GM12878 (cell line): ENCODE results near the gene CORO2B.

Experiments
- SIN3A ChIP-seq: IDR thresholded peaks from 2 replicates; pipeline ENCODE4 v1.6.1; 2012; ENCODE audit warnings: low read depth, low read length, improper control_type of control experiment
- SUZ12 ChIP-seq: fragments of 200-600 bp; sonication (generic); IDR thresholded peaks from one replicate; pipeline ENCODE4 v1.6.1; 2018; ENCODE audit warnings: antibody characterized with exemption, mild to moderate bottlenecking; ENCODE audit not compliant: unreplicated experiment
- TF ChIP-seq, protein P1 (sequence below), 3 experiments: IDR thresholded peaks in 2 of 3; conservative IDR thresholded peaks in 1 of 3; 2 replicates each; pipeline ENCODE4 v1.5.1; 2011; ENCODE audit warnings: low read depth in 3 of 3, low read length in 3 of 3, mild to moderate bottlenecking in 3 of 3, control low read depth in 2 of 3, moderate library complexity in 2 of 3, inconsistent platforms in 1 of 3, mixed read lengths in 1 of 3; ENCODE audit not compliant: control insufficient read depth in 2 of 3, insufficient read depth in 1 of 3; ENCODE audit errors: extremely low read depth in 1 of 3

GRCh38 chr15:68572309-68572708, 6.5 kb upstream of the CORO2B start:
- TF ChIP-seq, protein P1, sequence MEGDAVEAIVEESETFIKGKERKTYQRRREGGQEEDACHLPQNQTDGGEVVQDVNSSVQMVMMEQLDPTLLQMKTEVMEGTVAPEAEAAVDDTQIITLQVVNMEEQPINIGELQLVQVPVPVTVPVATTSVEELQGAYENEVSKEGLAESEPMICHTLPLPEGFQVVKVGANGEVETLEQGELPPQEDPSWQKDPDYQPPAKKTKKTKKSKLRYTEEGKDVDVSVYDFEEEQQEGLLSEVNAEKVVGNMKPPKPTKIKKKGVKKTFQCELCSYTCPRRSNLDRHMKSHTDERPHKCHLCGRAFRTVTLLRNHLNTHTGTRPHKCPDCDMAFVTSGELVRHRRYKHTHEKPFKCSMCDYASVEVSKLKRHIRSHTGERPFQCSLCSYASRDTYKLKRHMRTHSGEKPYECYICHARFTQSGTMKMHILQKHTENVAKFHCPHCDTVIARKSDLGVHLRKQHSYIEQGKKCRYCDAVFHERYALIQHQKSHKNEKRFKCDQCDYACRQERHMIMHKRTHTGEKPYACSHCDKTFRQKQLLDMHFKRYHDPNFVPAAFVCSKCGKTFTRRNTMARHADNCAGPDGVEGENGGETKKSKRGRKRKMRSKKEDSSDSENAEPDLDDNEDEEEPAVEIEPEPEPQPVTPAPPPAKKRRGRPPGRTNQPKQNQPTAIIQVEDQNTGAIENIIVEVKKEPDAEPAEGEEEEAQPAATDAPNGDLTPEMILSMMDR (IDR thresholded peaks at IDR 0.05 in 2 of 3, conservative IDR thresholded peaks at IDR 0.05 in 1 of 3; ENCODE audit: control insufficient read depth in 2 of 3, extremely low read depth in 1 of 3, insufficient read depth in 1 of 3, low read depth in 3 of 3, low read length in 3 of 3), result no peak
- no peak for TF ChIP-seq SUZ12
- no peak for TF ChIP-seq SIN3A
